DMS53 (cell line): ENCODE measurements around the gene B9D1.

Experiments
- DNase-seq: peaks from one replicate; lab custom pipeline; 2025; lab: John Stamatoyannopoulos, UW

Gene B9D1

GRCh38 chr17:19337712-19338023 is 24.9 kb downstream of the B9D1 start:
- no peak for DNase-seq

- DNase-seq = peak; percentile 32
Observed at GRCh38 chr17:19336938-19337711, 25.4 kb downstream of the B9D1 start.

DNA sequence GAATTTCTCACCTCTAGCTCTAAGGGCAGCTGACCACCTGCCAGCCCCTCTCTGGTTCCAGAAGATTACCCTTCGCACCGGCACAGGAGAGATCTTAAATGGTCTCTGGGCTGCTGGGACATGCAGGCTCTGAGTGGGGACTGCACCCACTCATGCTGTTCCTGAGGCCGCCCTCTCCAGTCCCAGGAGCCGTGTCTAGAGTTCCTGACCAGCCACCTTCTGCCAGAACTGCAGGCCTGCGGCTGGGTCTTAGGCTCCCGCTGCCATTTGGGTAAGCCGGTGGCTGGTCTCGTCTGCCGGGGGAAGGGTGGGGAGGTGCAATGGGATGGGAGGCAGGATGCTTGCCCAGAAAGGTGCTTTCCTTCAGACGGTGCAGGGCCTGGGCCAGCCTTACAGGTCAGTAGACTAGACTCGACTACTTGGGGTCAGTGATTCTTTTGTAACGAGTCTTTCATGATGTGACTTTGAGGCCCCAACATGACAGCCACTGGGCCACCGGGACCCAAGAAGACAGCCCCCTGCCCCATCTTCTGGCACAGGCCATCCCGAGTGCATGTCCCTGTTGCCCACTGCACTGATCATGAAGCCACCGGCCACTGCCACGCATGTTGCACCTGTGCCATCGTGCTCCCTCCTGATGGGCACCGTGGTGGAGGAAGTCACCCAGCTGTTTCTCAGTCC is 26.4 kb downstream of the B9D1 start:
- no peak for DNase-seq

GRCh38 chr17:19334331-19334730 is 28.2 kb downstream of the B9D1 start:
- DNase-seq = no peak

- DNase-seq = no peak
Observed at GRCh38 chr17:19333736-19334290, 28.7 kb downstream of the B9D1 start.

- DNase-seq = no peak
Observed at GRCh38 chr17:19333132-19333440, 29.4 kb downstream of the B9D1 start.

DNA sequence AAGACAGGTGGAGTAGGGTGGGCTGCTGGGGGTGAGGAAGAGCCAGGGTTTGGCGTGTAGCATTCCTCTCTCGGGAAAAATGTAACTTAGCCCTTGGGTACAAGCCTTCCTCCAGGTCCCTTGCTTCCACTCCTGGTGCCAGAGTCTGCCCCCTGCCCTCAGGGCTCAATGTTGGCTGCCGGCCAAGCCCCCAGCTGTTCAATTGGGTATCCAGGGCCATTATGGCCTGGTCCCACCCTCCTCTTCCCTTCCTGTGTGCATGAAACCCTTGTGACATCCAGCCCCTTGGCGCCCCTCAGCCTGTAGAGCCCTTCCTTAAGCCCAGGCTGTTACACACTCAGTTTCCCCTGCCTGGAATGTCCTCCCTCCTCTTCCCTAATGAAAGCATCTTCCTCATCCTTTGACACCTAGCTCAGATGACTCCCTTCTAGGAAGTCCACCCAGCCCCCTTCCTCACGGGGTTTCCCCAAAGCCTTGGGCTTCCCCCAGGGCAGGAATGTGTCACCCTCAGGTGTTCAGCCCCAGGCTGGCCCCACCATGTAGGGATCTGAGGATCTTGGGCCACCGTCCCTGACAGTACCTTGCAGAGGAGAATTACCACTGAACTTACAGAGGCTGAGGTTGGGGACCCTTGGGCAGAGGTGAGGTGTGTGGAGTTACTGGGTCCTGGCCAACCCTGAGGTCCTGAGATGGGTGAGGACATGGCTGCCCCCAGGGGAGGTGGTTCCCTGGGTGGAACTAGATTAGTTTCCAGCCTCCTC is 30.0 kb downstream of the B9D1 start:
- no peak for DNase-seq

DNA sequence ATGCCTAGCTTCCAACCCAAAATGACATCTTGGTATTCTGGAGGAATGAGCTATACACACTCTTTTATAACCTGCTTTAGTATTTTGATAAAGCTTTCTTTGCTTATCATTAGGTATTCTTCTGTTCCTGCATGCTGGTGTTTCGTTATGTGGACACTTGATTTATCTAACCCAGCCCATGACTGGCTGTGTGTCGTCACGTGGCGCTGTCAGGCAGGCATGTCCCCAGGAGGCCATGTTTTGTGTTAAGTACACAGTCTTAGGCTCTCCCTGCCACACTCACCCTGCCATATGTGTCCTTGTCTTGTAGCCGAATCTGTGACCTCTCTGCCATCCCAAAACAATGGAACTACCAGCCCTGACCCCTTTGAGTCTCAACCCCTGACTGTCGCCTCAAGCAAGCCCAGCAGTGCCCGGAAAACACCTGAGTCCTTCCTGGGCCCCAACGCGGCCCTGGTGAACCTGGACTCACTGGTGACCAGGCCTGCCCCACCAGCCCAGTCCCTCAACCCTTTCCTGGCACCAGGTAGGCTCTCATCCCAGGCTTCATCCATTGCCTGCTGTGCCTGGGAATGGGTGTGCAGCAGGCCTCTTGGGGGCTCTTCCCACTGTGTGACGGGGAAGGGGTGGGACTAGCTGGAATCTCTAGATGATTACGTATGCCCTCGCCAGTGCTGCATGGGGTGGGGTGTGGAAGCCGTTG is 30.8 kb downstream of the B9D1 start:
- no peak for DNase-seq

GRCh38 chr17:19331134-19331533 is 31.4 kb downstream of the B9D1 start:
- DNase-seq = no peak

- no peak for DNase-seq
Observed at GRCh38 chr17:19330271-19330670, 32.3 kb downstream of the B9D1 start.

DNA sequence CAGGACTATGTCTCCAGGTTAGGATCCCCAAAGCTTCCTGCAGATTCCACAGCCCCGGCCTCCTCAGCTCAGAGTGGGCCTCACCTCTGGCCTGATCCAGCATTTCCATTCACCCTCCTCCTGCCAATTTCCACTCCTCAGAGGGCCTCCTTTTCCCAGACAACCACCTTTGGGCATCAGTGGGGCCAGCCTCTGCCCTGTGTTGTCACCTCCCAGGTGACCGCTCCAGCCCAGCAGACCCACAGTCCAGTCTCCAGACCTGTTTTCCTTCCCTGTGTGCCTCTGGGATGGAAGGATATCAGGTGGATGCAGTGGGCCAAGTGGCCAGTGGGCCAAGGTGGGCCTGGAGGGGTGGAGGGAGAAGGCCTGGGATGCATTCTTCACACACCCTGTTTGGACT is 32.7 kb downstream of the B9D1 start:
- DNase-seq = no peak

GRCh38 chr17:19329136-19329535 is 33.4 kb downstream of the B9D1 start:
- DNase-seq = no peak

GRCh38 chr17:19328441-19329061 is 34.0 kb downstream of the B9D1 start:
- DNase-seq = no peak

DNA sequence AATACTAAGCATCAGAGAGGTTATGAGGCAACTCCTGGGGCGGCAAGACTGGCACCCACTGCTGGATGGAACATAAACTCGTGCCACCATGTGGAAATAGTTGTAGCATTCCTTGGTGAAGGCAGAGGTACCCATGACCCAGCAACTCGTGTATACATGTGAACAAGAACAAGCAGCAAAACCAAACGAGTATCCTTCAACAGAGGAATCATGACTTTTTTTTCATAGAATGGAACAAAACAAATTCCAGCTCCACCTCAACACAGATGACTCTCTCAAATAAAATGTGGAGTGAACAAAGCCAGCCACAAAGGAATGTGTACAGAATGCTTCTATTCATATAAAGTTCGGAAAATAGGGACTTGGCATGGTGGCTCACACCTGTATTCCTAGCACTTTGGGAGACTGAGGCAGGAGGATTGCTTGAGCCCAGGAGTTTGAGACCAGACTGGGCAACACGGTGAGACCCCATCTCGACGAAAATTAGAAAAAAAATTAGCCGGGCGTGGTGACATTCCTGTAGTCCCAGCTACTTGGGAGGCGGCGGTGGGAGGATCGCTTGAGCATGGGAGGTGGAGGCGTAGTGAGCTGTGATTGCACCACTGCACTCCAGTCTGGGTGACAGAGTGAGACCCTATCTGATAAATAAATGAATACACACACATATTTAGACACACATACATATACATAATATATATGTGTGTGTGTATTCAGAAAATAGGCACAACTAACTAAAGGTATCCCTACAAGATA is 35.3 kb downstream of the B9D1 start:
- no peak for DNase-seq

GRCh38 chr17:19325542-19325941 is 37.0 kb downstream of the B9D1 start:
- DNase-seq = no peak

- no peak for DNase-seq
Observed at GRCh38 chr17:19322861-19323260, 39.7 kb downstream of the B9D1 start.

DNA sequence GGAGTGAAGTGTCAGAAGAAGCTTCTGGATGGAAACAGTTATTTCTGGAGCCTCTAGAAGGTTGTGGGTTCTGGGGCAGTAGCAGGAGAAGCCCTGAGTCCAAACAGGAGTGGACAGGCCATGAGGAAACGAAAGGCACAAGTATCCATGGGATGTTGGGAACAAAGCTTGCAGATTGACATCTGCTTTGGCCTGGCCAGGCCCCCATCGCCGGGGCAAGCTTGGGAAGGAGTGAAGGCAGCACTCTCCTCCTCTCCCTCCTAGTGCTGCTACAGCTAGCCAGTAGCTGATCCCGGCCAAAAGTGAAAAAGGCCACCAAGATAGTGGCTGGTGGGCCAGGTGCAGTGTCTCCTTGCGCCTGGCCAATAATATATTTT is 40.4 kb downstream of the B9D1 start:
- no peak for DNase-seq

GRCh38 chr17:19321481-19322128 is 40.9 kb downstream of the B9D1 start:
- DNase-seq = no peak

DNA sequence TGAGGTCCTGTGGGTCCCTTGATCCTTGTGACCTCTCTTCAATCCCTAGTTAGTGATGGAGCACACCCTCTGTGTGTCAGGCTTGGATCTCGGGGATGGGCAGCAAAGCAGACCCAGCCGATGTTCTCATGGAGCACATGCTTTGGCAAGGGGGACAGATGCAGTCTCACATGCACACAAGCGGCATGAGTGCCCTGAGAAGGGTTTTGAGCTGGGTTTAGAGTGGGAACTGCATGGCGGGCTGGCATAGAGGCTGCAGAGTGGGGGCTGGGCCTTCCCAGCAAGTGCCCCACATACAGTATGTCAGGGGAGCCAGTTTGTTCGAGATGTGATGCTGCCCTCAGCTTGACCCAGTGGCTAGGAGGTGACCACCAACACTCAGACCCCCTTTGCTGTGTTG is 41.6 kb downstream of the B9D1 start:
- no peak for DNase-seq

GRCh38 chr17:19319771-19320505 is 42.6 kb downstream of the B9D1 start:
- no peak for DNase-seq
